Fibroblast of the aortic adventitia (primary cell): ENCODE measurements around the gene IGSF11. TPM values are rescaled to one million over a fixed set of nuclear protein-coding genes. Genes with fewer than 3 reads are reported as not detected.
"Not testable (repeated sequence)": the region's sequence is repeated elsewhere in the genome, so short reads cannot be mapped to it uniquely, and the experiment has no call there.

Experiments
- DNase-seq: peaks from one replicate; pipeline ENCODE4 v3.0.0-alpha.2; 2010; ENCODE audit warnings: low read depth
- H3K4me3 ChIP-seq: 2 replicates; pipeline ENCODE4 v1.5.1; 2011; ENCODE audit warnings: low read depth, mild to moderate bottlenecking, control low read depth, low read length, moderate library complexity
- CTCF ChIP-seq: IDR thresholded peaks from 2 replicates; pipeline ENCODE4 v1.5.1; 2011; ENCODE audit warnings: mild to moderate bottlenecking, low read length, control low read depth, inconsistent platforms; ENCODE audit not compliant: insufficient read depth
- total RNA-seq: library from RNA; depleted of rRNA; stranded (reverse); fragments of >200 nt; gene quantifications from 2 replicates; pipeline ENCODE4 v1.2.3, GENCODE V29; 2012; ENCODE audit warnings: low replicate concordance

Gene IGSF11
- total RNA-seq, 1 donor: not detected

- TF ChIP-seq CTCF: no peak
- DNase-seq: no peak
- no peak overlapping the region for H3K4me3 ChIP-seq
These were observed 166.6 kb downstream of the IGSF11 start for GRCh38 chr3:118868051-118868450.

- H3K4me3 ChIP-seq: no peak overlapping the region
- TF ChIP-seq CTCF: no peak
- no peak for DNase-seq
These were observed 170.8 kb downstream of the IGSF11 start for GRCh38 chr3:118863731-118864322.

- DNase-seq: no peak
- TF ChIP-seq CTCF: no peak
- no peak overlapping the region for H3K4me3 ChIP-seq
These were observed 174.7 kb downstream of the IGSF11 start for GRCh38 chr3:118859950-118860349.

- peak overlapping the region; percentile 13 for H3K4me3 ChIP-seq
- DNase-seq: not testable (repeated sequence)
These were observed 183.0 kb downstream of the IGSF11 start for GRCh38 chr3:118851466-118852193.

GRCh38 chr3:118850687-118851086 lies 184.0 kb downstream of the IGSF11 start:
- no peak for DNase-seq
- H3K4me3 ChIP-seq: no peak overlapping the region
- no peak for TF ChIP-seq CTCF

Other genes with a start within 250 kb of the IGSF11 start
- gene TEX55, start 111.3 kb upstream of the IGSF11 start, total RNA-seq: not detected in 2 replicates
- gene UPK1B, start 138.8 kb upstream of the IGSF11 start, total RNA-seq: 0.09 TPM in 1 of 2 replicates, not detected in the other
- gene B4GALT4, start 206.0 kb upstream of the IGSF11 start, total RNA-seq: 22.4 and 41.3 TPM in 2 replicates